ENCODE measurements around the gene PACS2. TPM values are rescaled to one million over a fixed set of nuclear protein-coding genes. Genes with fewer than 3 reads are reported as not detected.

Gene PACS2
- total RNA-seq, 2 donors from 2014 or later, result 117 to 121 TPM

- 94 to 98% methylated on average over 15 to 18 of the region's 18 CpGs for WGBS, 2 experiments (ENCODE audit: insufficient coverage in 1 of 2, insufficient read length in 1 of 2)
- DNase-seq, result no peak
- Histone ChIP-seq H3K27ac (ENCODE audit: low read depth, low read length) (no peak overlapping the region), H3K4me1 (ENCODE audit: control insufficient read depth, insufficient read depth, low read length) (no peaks in the 10 kb centered on the region), H3K4me3 (ENCODE audit: low read length) (no peak overlapping the region), H3K9ac (ENCODE audit: extremely low read depth, low read length, poor library complexity, severe bottlenecking) (no peak overlapping the region), H3K36me3 (ENCODE audit: control insufficient read depth, insufficient read depth, low read length) (peaks cover 25% of the 10 kb centered on the region), H3K27me3 (ENCODE audit: control insufficient read depth, insufficient read depth, low read length, poor library complexity, severe bottlenecking) (no peaks in the 10 kb centered on the region), H3K9me3 (ENCODE audit: control insufficient read depth, low read length) (no peaks in the 10 kb centered on the region)
- H3K4me3 Mint-ChIP-seq, result no peak overlapping the region
- peaks cover 48% of the 10 kb centered on the region for H3K36me3 Mint-ChIP-seq (ENCODE audit: low read depth)
- no peaks in the 10 kb centered on the region for H3K27me3 Mint-ChIP-seq (ENCODE audit: insufficient read depth)
- no peaks in the 10 kb centered on the region for H3K9me3 Mint-ChIP-seq
- TF ChIP-seq, protein P1, sequence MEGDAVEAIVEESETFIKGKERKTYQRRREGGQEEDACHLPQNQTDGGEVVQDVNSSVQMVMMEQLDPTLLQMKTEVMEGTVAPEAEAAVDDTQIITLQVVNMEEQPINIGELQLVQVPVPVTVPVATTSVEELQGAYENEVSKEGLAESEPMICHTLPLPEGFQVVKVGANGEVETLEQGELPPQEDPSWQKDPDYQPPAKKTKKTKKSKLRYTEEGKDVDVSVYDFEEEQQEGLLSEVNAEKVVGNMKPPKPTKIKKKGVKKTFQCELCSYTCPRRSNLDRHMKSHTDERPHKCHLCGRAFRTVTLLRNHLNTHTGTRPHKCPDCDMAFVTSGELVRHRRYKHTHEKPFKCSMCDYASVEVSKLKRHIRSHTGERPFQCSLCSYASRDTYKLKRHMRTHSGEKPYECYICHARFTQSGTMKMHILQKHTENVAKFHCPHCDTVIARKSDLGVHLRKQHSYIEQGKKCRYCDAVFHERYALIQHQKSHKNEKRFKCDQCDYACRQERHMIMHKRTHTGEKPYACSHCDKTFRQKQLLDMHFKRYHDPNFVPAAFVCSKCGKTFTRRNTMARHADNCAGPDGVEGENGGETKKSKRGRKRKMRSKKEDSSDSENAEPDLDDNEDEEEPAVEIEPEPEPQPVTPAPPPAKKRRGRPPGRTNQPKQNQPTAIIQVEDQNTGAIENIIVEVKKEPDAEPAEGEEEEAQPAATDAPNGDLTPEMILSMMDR (conservative IDR thresholded peaks at IDR 0.05), result no peak
- H3K4me1 Mint-ChIP-seq, result no peaks in the 10 kb centered on the region
- H3K27ac Mint-ChIP-seq, result no peak overlapping the region
Observed at GRCh38 chr14:105437723-105438500, 123.4 kb downstream of the PACS2 start.

DNA sequence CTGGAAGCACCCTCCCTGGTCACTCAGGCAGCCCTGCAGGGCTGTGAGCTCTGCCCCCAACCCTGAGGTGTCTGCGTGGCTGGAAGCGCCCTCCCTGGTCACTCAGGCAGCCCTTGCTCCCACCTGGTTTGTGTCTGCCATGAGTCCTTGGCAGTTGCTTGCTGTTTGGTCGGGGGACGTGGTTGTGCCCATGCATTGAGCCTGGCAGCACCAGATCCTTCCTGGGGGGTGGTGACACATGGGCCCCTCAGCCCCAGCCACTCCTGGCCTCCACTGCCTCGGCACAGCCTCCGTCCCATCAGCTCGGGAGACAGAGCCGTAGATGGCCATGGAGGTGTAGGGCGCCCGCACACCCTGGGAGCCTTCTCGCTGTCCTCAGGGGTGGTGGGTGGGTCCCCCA lies 124.6 kb downstream of the PACS2 start:
- no peak overlapping the region for H3K27ac ChIP-seq (ENCODE audit: low read depth, low read length)
- 91 to 93% methylated on average over 6 to 11 of the region's 11 CpGs for WGBS, 2 experiments (ENCODE audit: insufficient coverage in 1 of 2, insufficient read length in 1 of 2)

DNA sequence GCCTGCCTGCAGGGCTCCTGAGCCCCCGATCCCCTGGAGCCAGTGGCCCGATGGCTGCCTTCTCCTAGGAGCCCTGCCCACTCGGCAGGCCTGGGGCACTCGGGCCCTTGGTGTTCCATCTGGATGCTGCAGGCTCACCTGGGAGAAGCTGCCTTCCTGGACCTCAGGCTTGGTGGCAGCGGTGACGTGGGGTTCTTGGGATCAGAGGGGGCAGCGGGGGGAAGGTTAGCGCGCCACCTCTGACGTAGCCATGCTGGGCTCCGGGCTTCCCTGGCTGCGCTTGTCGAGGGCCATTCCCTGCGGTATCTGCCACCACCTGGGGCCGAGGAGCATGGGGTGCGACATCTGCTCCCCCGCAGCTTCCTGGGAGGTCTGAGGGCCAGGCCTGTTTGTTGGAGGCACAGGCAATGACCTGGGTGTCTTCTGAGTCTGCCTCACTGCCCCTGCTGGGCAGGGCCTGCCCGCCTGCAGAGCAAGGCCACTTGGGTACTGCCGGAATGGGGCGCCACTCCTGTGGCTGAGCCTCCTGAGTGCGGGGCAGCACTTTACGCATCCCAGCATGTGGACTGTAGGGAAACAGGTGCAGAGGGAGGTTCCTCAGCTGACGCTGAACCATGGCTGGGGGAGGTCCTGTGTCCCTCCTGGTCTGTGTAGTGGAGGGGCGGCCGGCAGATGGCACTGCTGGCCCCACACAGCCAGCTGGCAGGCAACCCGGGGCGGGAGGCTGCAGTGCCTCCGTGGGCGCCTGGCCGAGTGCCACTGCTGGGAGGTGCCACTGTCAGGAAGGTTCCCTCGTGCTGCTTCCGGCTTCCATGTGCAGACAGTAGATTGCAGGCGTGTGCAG lies 125.4 kb downstream of the PACS2 start:
- H3K27ac ChIP-seq (ENCODE audit: low read depth, low read length), result no peak overlapping the region

More for the DNA sequence above, 124.6 kb downstream of the PACS2 start:
- Histone ChIP-seq H3K27me3 (ENCODE audit: control insufficient read depth, insufficient read depth, low read length, poor library complexity, severe bottlenecking) (no peaks in the 10 kb centered on the region), H3K4me3 (ENCODE audit: low read length) (no peak overlapping the region), H3K36me3 (ENCODE audit: control insufficient read depth, insufficient read depth, low read length) (peaks cover 30% of the 10 kb centered on the region), H3K9me3 (ENCODE audit: control insufficient read depth, low read length) (no peaks in the 10 kb centered on the region), H3K4me1 (ENCODE audit: control insufficient read depth, insufficient read depth, low read length) (no peaks in the 10 kb centered on the region), H3K9ac (ENCODE audit: extremely low read depth, low read length, poor library complexity, severe bottlenecking) (no peak overlapping the region)
- DNase-seq, result no peak
- no peak overlapping the region for H3K27ac Mint-ChIP-seq
- no peak overlapping the region for H3K4me3 Mint-ChIP-seq
- H3K27me3 Mint-ChIP-seq (ENCODE audit: insufficient read depth), result no peaks in the 10 kb centered on the region
- peaks cover 42% of the 10 kb centered on the region for H3K36me3 Mint-ChIP-seq (ENCODE audit: low read depth)
- TF ChIP-seq, protein P1 (conservative IDR thresholded peaks at IDR 0.05), result no peak
- H3K4me1 Mint-ChIP-seq, result no peaks in the 10 kb centered on the region
- H3K9me3 Mint-ChIP-seq, result no peaks in the 10 kb centered on the region

More for the DNA sequence above, 125.4 kb downstream of the PACS2 start:
- Histone ChIP-seq H3K36me3 (ENCODE audit: control insufficient read depth, insufficient read depth, low read length) (peaks cover 30% of the 10 kb centered on the region), H3K9me3 (ENCODE audit: control insufficient read depth, low read length) (no peaks in the 10 kb centered on the region), H3K4me3 (ENCODE audit: low read length) (no peak overlapping the region), H3K9ac (ENCODE audit: extremely low read depth, low read length, poor library complexity, severe bottlenecking) (no peak overlapping the region), H3K4me1 (ENCODE audit: control insufficient read depth, insufficient read depth, low read length) (no peaks in the 10 kb centered on the region), H3K27me3 (ENCODE audit: control insufficient read depth, insufficient read depth, low read length, poor library complexity, severe bottlenecking) (no peaks in the 10 kb centered on the region)
- Mint-ChIP-seq H3K4me3 (no peak overlapping the region), H3K27ac (no peak overlapping the region), H3K9me3 (no peaks in the 10 kb centered on the region), H3K27me3 (ENCODE audit: insufficient read depth) (no peaks in the 10 kb centered on the region), H3K4me1 (no peaks in the 10 kb centered on the region), H3K36me3 (ENCODE audit: low read depth) (peaks cover 39% of the 10 kb centered on the region)
- TF ChIP-seq, protein P1 (conservative IDR thresholded peaks at IDR 0.05), result no peak
- WGBS, 2 experiments (ENCODE audit: insufficient coverage in 1 of 2, insufficient read length in 1 of 2), result 95% methylated on average over 18 to 33 of the region's 33 CpGs
- DNase-seq, result no peak
